ENCODE measurements around the gene KCNK6.

Gene KCNK6

DNA sequence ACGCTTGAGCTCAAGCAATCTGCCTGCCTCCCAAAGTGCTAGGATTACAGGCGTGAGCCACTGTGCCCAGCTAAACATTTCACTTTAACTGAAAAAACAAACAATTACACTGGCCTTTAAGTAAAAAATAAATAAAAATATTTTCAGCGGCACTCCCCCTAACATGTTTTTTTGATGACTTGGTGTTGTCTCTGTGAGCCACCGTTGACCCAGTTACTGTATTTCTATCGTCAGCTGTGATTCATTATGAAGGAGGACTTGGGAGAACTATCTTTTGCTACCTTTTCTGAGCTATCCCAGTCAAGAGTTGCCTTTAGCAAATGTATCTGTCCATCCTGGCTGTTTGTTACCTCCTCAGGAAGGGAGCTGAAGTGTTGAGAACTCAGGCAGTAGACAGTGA, 34.1 kb upstream of the KCNK6 start:
- no peak overlapping the region for H3K9ac ChIP-seq (ENCODE audit: low read depth, low read length, poor library complexity, severe bottlenecking)
- peaks cover 6% of the 10 kb centered on the region for H4K20me1 ChIP-seq (ENCODE audit: insufficient read depth, low read length, poor library complexity, severe bottlenecking)
- H3K9me3 ChIP-seq (ENCODE audit: insufficient read depth, low read depth, low read length), result no peaks in the 10 kb centered on the region
- H3F3A ChIP-seq (ENCODE audit: low read depth), result no peaks in the 10 kb centered on the region
- H3K27me3 ChIP-seq (ENCODE audit: insufficient read depth, low read length, poor library complexity, severe bottlenecking), result no peaks in the 10 kb centered on the region
- no peak overlapping the region for H3K4me3 ChIP-seq (ENCODE audit: low read length, poor library complexity, severe bottlenecking)
- peaks cover 64% of the 10 kb centered on the region; the same call in 1 of the 2 replicates for H3K36me3 ChIP-seq (ENCODE audit: insufficient read depth, low read length)
- H2AFZ ChIP-seq (ENCODE audit: low read length), result no peak overlapping the region
- no peaks in the 10 kb centered on the region for H3K9me2 ChIP-seq (replicated peaks; ENCODE audit: low read depth, low read length)
- peaks cover 39% of the 10 kb centered on the region; the same call in 1 of the 2 replicates for H3K79me2 ChIP-seq (ENCODE audit: insufficient read depth, low read length)
- H3K4me1 ChIP-seq (ENCODE audit: insufficient read depth, low read length, poor library complexity, severe bottlenecking), result peaks cover 20% of the 10 kb centered on the region
- no peak for TF ChIP-seq EZH2phosphoT487 (IDR thresholded peaks at IDR 0.05; ENCODE audit: borderline replicate concordance)
- TF ChIP-seq, protein P1, sequence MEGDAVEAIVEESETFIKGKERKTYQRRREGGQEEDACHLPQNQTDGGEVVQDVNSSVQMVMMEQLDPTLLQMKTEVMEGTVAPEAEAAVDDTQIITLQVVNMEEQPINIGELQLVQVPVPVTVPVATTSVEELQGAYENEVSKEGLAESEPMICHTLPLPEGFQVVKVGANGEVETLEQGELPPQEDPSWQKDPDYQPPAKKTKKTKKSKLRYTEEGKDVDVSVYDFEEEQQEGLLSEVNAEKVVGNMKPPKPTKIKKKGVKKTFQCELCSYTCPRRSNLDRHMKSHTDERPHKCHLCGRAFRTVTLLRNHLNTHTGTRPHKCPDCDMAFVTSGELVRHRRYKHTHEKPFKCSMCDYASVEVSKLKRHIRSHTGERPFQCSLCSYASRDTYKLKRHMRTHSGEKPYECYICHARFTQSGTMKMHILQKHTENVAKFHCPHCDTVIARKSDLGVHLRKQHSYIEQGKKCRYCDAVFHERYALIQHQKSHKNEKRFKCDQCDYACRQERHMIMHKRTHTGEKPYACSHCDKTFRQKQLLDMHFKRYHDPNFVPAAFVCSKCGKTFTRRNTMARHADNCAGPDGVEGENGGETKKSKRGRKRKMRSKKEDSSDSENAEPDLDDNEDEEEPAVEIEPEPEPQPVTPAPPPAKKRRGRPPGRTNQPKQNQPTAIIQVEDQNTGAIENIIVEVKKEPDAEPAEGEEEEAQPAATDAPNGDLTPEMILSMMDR (conservative IDR thresholded peaks at IDR 0.05; ENCODE audit: low read length), result no peak
- no peak overlapping the region for H3K4me2 ChIP-seq (ENCODE audit: low read depth, low read length, poor library complexity, severe bottlenecking)

DNA sequence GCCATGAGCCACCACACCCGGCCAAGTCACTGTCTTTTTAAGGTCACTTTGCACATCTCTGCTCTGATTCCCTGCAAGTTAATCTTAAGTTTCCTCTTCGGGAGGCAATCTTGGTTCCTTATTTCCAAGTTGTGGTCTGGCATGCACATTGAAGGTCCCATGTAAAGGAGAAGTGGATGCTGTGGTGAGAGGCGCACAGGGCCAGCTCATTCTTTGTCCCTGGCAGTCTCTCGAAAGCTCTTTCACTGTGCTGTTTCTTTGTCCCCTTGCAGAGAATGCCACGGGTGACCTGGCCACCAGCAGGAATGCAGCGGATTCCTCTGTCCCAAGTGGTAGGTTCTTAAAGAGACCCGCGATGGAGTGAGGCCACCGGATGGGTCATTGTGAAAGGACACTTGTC, 32.0 kb upstream of the KCNK6 start:
- Histone ChIP-seq H3K4me3 (ENCODE audit: low read length, poor library complexity, severe bottlenecking) (no peak overlapping the region), H2AFZ (ENCODE audit: low read length) (no peak overlapping the region), H3K79me2 (ENCODE audit: insufficient read depth, low read length) (peaks cover 19% of the 10 kb centered on the region; the same call in 1 of the 2 replicates), H3K36me3 (ENCODE audit: insufficient read depth, low read length) (peaks cover 81% of the 10 kb centered on the region; the same call in 1 of the 2 replicates), H3K9ac (ENCODE audit: low read depth, low read length, poor library complexity, severe bottlenecking) (no peak overlapping the region), H4K20me1 (ENCODE audit: insufficient read depth, low read length, poor library complexity, severe bottlenecking) (no peaks in the 10 kb centered on the region), H3K9me2 (replicated peaks; ENCODE audit: low read depth, low read length) (no peaks in the 10 kb centered on the region), H3K27me3 (ENCODE audit: insufficient read depth, low read length, poor library complexity, severe bottlenecking) (no peaks in the 10 kb centered on the region), H3K4me2 (ENCODE audit: low read depth, low read length, poor library complexity, severe bottlenecking) (no peak overlapping the region), H3K4me1 (ENCODE audit: insufficient read depth, low read length, poor library complexity, severe bottlenecking) (peaks cover 2% of the 10 kb centered on the region), H3F3A (ENCODE audit: low read depth) (no peaks in the 10 kb centered on the region), H3K9me3 (ENCODE audit: insufficient read depth, low read depth, low read length) (no peaks in the 10 kb centered on the region)
- TF ChIP-seq EZH2phosphoT487 (IDR thresholded peaks at IDR 0.05; ENCODE audit: borderline replicate concordance), result no peak
- TF ChIP-seq, protein P1 (conservative IDR thresholded peaks at IDR 0.05; ENCODE audit: low read length), result no peak

DNA sequence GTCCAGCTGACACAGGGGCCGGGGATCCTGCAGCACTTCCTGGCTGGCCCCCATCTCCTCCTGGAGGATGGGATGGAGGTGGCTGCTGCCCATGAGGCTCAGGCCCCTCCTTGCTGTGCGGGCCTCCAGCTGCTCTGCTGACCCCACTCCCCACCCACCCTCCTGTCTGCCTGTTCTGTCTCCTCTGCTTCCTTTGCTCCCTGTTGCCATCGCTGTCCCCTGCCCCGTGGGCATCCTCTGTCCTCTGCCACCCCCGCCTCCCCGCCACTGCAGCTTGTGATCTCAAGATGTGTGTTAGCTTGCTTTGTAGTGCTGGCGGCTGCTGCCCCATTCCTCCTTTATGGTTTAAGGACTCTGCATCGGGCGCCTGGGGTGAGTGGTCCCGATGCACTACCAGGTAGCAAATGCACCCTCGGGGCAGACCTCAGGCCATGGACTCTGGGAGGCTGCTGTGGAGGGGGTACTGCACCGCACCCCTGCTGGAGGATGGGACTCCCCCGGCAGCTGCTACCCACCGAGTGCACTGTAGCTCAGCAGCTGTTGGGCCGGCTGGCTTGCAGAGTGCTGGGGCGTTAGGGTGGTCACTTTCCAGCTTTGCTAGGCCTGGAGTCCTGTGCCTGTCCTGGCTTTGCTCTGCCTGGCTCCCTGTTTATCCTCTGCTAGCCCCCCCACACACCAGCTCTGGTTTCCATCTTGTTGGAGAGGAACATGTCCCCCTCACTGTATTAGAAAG, 31.4 kb upstream of the KCNK6 start:
- no peaks in the 10 kb centered on the region for H3F3A ChIP-seq (ENCODE audit: low read depth)
- H3K4me2 ChIP-seq (ENCODE audit: low read depth, low read length, poor library complexity, severe bottlenecking), result no peak overlapping the region
- no peaks in the 10 kb centered on the region for H3K9me3 ChIP-seq (ENCODE audit: insufficient read depth, low read depth, low read length)
- no peaks in the 10 kb centered on the region for H4K20me1 ChIP-seq (ENCODE audit: insufficient read depth, low read length, poor library complexity, severe bottlenecking)
- no peaks in the 10 kb centered on the region for H3K9me2 ChIP-seq (replicated peaks; ENCODE audit: low read depth, low read length)
- H3K27me3 ChIP-seq (ENCODE audit: insufficient read depth, low read length, poor library complexity, severe bottlenecking), result no peaks in the 10 kb centered on the region
- H3K9ac ChIP-seq (ENCODE audit: low read depth, low read length, poor library complexity, severe bottlenecking), result no peak overlapping the region
- no peak overlapping the region for H2AFZ ChIP-seq (ENCODE audit: low read length)
- peaks cover 12% of the 10 kb centered on the region; the same call in 1 of the 2 replicates for H3K79me2 ChIP-seq (ENCODE audit: insufficient read depth, low read length)
- no peaks in the 10 kb centered on the region for H3K4me1 ChIP-seq (ENCODE audit: insufficient read depth, low read length, poor library complexity, severe bottlenecking)
- H3K4me3 ChIP-seq (ENCODE audit: low read length, poor library complexity, severe bottlenecking), result no peak overlapping the region
- no peak for TF ChIP-seq EZH2phosphoT487 (IDR thresholded peaks at IDR 0.05; ENCODE audit: borderline replicate concordance)
- TF ChIP-seq, protein P1 (conservative IDR thresholded peaks at IDR 0.05; ENCODE audit: low read length), result no peak
- H3K36me3 ChIP-seq (ENCODE audit: insufficient read depth, low read length), result peaks cover 88% of the 10 kb centered on the region; the same call in 1 of the 2 replicates
